Fibroblast of lung (primary cell): Measurements from ENCODE around the gene PYCARD. TPM values are rescaled to one million over a fixed set of nuclear protein-coding genes. Genes with fewer than 3 reads are reported as not detected.

Experiments used
- DNase-seq, 2 donors: peaks; one replicate each; pipeline versions ENCODE4 v3.0.0 to v3.0.0-alpha.2; 2010; ENCODE audit warnings: low read depth in 2 of 2
- H2AFZ ChIP-seq: 2 replicates; pipeline ENCODE4 v1.5.1; 2012; ENCODE audit warnings: low read length, control low read depth, inconsistent platforms
- H3K27ac ChIP-seq: 2 replicates; pipeline ENCODE4 v1.5.1; 2011; ENCODE audit warnings: low read length, control low read depth; ENCODE audit not compliant: insufficient read depth
- H3K27me3 ChIP-seq: 2 replicates; pipeline ENCODE4 v1.5.1; 2011; ENCODE audit warnings: mild to moderate bottlenecking, low read length; ENCODE audit not compliant: control insufficient read depth, insufficient read depth
- H3K36me3 ChIP-seq: 2 replicates; pipeline ENCODE4 v1.5.1; 2011; ENCODE audit warnings: low read length; ENCODE audit not compliant: control insufficient read depth, insufficient read depth
- H3K4me1 ChIP-seq: 2 replicates; pipeline ENCODE4 v1.5.1; 2011; ENCODE audit warnings: low read length; ENCODE audit not compliant: control insufficient read depth, insufficient read depth; ENCODE audit errors: extremely low read depth
- H3K4me2 ChIP-seq: 2 replicates; pipeline ENCODE4 v1.5.1; 2011; ENCODE audit warnings: low read length, control low read depth; ENCODE audit not compliant: insufficient read depth; ENCODE audit errors: extremely low read depth
- H3K4me3 ChIP-seq, 4 experiments: fragments of 200-600 bp in 1 of 4; sonication (generic) in 1 of 4; replicated peaks in 1 of 4; 2 replicates each; pipeline ENCODE4 v1.5.1; 2011 to 2016; ENCODE audit warnings: low read length in 4 of 4, low read depth in 3 of 4, mild to moderate bottlenecking in 3 of 4, control low read depth in 2 of 4, inconsistent platforms in 1 of 4, mixed read lengths in 1 of 4; ENCODE audit not compliant: insufficient read depth in 1 of 4; ENCODE audit errors: control extremely low read depth in 1 of 4
- H3K79me2 ChIP-seq: 2 replicates; pipeline ENCODE4 v1.5.1; 2012; ENCODE audit warnings: mild to moderate bottlenecking, low read length, inconsistent platforms; ENCODE audit not compliant: control insufficient read depth, insufficient read depth
- H3K9ac ChIP-seq: 2 replicates; pipeline ENCODE4 v1.5.1; 2011; ENCODE audit warnings: mild to moderate bottlenecking, low read length, control low read depth; ENCODE audit not compliant: insufficient read depth
- H3K9me3 ChIP-seq: 2 replicates; pipeline ENCODE4 v1.5.1; 2012; ENCODE audit warnings: low read depth, low read length; ENCODE audit not compliant: control insufficient read depth, insufficient read depth
- H4K20me1 ChIP-seq: 2 replicates; pipeline ENCODE4 v1.5.1; 2011; ENCODE audit warnings: low read length; ENCODE audit not compliant: control insufficient read depth, insufficient read depth; ENCODE audit errors: extremely low read depth
- EZH2 ChIP-seq: IDR thresholded peaks from 2 replicates; pipeline ENCODE4 v1.5.1; 2012; ENCODE audit warnings: low read length, control low read depth, mild to moderate bottlenecking; ENCODE audit errors: missing control alignments
- polyA plus RNA-seq, 2 donors: library from polyadenylated mRNA; depleted of rRNA in 1 of 2; stranded (reverse) in 1 of 2; unstranded in 1 of 2; fragments of >200 nt; gene quantifications; 2 replicates each; pipeline ENCODE4 v1.2.1, GENCODE V29; 2011 to 2012; ENCODE audit warnings: missing spikeins in 1 of 2
- total RNA-seq: library from RNA; depleted of rRNA; stranded (reverse); fragments of >200 nt; gene quantifications from 2 replicates; pipeline ENCODE4 v1.2.1, GENCODE V29; 2014
- TF ChIP-seq, protein P1 (sequence below), 2 donors: IDR thresholded peaks in 1 of 2; conservative IDR thresholded peaks in 1 of 2; 1 replicate in 1 of 2; 2 replicates in 1 of 2; pipeline ENCODE4 v1.5.1; 2011 to 2012; ENCODE audit warnings: low read length in 2 of 2, control low read depth in 1 of 2, inconsistent platforms in 1 of 2, low read depth in 1 of 2, mild to moderate bottlenecking in 1 of 2

Gene PYCARD
- total and polyA plus RNA-seq, 2 donors (not counting 1 experiment from before 2014, with no cell fraction given) = 18.4 to 103 TPM

DNA sequence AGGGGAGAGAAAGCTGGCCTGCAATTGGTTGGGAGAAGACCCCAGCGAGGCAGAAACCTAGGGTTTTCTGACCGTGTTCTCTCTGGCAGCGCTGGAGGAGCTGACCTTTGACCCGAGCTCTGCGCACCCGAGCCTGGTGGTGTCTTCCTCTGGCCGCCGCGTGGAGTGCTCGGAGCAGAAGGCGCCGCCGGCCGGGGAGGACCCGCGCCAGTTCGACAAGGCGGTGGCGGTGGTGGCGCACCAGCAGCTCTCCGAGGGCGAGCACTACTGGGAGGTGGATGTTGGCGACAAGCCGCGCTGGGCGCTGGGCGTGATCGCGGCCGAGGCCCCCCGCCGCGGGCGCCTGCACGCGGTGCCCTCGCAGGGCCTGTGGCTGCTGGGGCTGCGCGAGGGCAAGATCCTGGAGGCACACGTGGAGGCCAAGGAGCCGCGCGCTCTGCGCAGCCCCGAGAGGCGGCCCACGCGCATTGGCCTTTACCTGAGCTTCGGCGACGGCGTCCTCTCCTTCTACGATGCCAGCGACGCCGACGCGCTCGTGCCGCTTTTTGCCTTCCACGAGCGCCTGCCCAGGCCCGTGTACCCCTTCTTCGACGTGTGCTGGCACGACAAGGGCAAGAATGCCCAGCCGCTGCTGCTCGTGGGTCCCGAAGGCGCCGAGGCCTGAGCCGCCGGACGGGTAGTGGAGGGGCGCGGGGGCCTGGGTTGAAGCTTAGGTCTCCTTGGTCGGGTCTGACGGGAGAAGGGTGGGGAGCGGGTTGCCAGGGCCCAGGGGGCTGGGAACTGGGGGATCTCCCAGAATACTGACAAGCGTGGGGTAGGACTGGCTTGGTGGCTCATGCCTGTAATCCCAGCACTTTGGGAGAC is 21.8 kb upstream of the PYCARD start:
- H3K9ac ChIP-seq = no peak overlapping the region
- no peak overlapping the region for H3K27ac ChIP-seq
- no peak for DNase-seq
- no peaks in the 10 kb centered on the region for H4K20me1 ChIP-seq
- TF ChIP-seq, protein P1, sequence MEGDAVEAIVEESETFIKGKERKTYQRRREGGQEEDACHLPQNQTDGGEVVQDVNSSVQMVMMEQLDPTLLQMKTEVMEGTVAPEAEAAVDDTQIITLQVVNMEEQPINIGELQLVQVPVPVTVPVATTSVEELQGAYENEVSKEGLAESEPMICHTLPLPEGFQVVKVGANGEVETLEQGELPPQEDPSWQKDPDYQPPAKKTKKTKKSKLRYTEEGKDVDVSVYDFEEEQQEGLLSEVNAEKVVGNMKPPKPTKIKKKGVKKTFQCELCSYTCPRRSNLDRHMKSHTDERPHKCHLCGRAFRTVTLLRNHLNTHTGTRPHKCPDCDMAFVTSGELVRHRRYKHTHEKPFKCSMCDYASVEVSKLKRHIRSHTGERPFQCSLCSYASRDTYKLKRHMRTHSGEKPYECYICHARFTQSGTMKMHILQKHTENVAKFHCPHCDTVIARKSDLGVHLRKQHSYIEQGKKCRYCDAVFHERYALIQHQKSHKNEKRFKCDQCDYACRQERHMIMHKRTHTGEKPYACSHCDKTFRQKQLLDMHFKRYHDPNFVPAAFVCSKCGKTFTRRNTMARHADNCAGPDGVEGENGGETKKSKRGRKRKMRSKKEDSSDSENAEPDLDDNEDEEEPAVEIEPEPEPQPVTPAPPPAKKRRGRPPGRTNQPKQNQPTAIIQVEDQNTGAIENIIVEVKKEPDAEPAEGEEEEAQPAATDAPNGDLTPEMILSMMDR (conservative IDR thresholded peaks at IDR 0.05 in 1 of 2, IDR thresholded peaks at IDR 0.05 in 1 of 2; ENCODE audit: low read depth in 1 of 2, low read length in 2 of 2) = no peak
- no peak for TF ChIP-seq EZH2
- H2AFZ ChIP-seq = no peak overlapping the region
- H3K4me2 ChIP-seq = no peak overlapping the region
- H3K36me3 ChIP-seq = no peaks in the 10 kb centered on the region
- H3K9me3 ChIP-seq = no peaks in the 10 kb centered on the region
- H3K27me3 ChIP-seq = peaks cover 2% of the 10 kb centered on the region
- H3K4me1 ChIP-seq = no peaks in the 10 kb centered on the region
- no peak overlapping the region for H3K4me3 ChIP-seq
- H3K79me2 ChIP-seq = no peaks in the 10 kb centered on the region

DNA sequence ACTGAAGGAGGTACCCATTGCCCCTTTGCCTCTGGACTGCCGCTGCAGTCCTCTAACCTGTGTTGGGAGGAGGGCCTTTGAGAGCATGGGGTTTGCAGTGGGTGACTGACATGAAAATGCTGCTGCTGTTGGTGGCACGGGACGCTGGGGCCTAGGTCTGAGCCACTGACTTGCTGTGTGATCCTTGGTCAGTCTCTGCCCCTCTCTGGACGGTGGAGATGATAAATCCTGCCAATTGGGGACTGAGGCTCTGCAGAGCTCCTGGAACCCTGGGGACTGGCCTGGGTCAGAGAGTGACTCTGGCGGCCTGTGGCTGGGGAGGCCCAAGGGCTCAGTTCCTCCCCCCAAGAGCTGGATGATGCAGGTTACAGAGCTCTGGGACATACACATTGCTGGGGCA is 20.5 kb upstream of the PYCARD start:
- no peak overlapping the region for H3K27ac ChIP-seq
- DNase-seq = no peak

DNA sequence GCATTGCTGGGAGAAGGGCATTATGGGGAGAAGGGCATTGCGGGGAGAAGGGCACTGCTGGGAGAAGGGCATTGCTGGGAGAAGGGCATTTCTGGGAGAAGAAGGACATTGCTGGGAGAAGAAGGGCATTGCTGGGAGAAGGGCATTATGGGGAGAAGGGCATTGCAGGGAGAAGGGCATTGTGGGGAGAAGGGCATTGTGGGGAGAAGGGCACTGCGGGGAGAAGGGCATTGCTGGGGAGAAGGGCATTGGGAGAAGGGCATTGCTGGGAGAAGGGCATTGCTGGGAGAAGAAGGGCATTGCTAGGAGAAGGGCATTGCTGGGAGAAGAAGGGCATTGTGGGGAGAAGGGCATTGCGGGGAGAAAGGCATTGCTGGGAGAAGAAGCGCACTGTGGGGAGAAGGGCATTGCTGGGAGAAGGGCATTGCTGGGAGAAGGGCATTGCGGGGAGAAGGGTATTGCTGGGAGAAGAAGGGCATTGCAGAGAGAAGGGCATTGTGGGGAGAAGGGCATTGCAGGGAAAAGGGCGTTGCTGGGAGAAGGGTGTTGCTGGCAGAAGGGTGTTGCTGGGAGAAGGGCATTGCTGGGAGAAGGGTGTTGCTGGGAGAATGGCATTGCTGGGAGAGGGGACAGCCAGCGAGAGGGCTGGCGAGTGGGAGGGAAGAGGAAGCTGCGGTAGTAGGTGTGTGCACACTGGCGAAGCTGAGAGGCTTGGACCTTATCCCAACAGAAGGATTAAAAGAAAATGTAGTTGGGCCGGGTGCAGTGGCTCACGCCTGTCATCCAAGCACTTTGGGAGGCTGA is 19.0 kb upstream of the PYCARD start:
- no peak for DNase-seq

More for the DNA sequence above, 20.5 kb upstream of the PYCARD start:
- no peak overlapping the region for H3K4me3 ChIP-seq
- H3K79me2 ChIP-seq = no peaks in the 10 kb centered on the region
- H3K4me2 ChIP-seq = no peak overlapping the region
- peaks cover 4% of the 10 kb centered on the region for H3K27me3 ChIP-seq
- TF ChIP-seq, protein P1 (conservative IDR thresholded peaks at IDR 0.05 in 1 of 2, IDR thresholded peaks at IDR 0.05 in 1 of 2; ENCODE audit: low read depth in 1 of 2, low read length in 2 of 2) = no peak
- TF ChIP-seq EZH2 = no peak
- no peaks in the 10 kb centered on the region for H3K9me3 ChIP-seq
- no peaks in the 10 kb centered on the region for H3K4me1 ChIP-seq
- no peaks in the 10 kb centered on the region for H4K20me1 ChIP-seq
- H3K36me3 ChIP-seq = no peaks in the 10 kb centered on the region
- no peak overlapping the region for H3K9ac ChIP-seq
- no peak overlapping the region for H2AFZ ChIP-seq

More for the DNA sequence above, 19.0 kb upstream of the PYCARD start:
- no peaks in the 10 kb centered on the region for H3K9me3 ChIP-seq
- H3K36me3 ChIP-seq = no peaks in the 10 kb centered on the region
- TF ChIP-seq, protein P1 (conservative IDR thresholded peaks at IDR 0.05 in 1 of 2, IDR thresholded peaks at IDR 0.05 in 1 of 2; ENCODE audit: low read depth in 1 of 2, low read length in 2 of 2) = no peak
- no peak for TF ChIP-seq EZH2
- no peak overlapping the region for H3K9ac ChIP-seq
- H3K27me3 ChIP-seq = peaks cover 15% of the 10 kb centered on the region
- no peak overlapping the region for H3K4me2 ChIP-seq
- no peak overlapping the region for H3K4me3 ChIP-seq
- no peaks in the 10 kb centered on the region for H3K79me2 ChIP-seq
- H3K4me1 ChIP-seq = no peaks in the 10 kb centered on the region
- H4K20me1 ChIP-seq = no peaks in the 10 kb centered on the region
- H3K27ac ChIP-seq = no peak overlapping the region
- no peak overlapping the region for H2AFZ ChIP-seq
